K562 (cell line): ENCODE measurements around the gene STIM1. TPM values are rescaled to one million over a fixed set of nuclear protein-coding genes. Genes with fewer than 3 reads are reported as not detected.

ENCODE experiments used
- ADNP ChIP-seq: fragments of 200-800 bp; sonication (Bioruptor generic); IDR thresholded peaks from 2 replicates; pipeline ENCODE4 v1.6.1; 2016; ENCODE audit warnings: missing genetic modification characterization, missing compliant biosample characterization
- BHLHE40 ChIP-seq: IDR thresholded peaks from 2 replicates; pipeline ENCODE4 v1.6.1; 2011; ENCODE audit warnings: low read length, improper control_type of control experiment
- CREBBP ChIP-seq: IDR thresholded peaks from one replicate; pipeline ENCODE4 v1.6.1; 2012; ENCODE audit warnings: low read depth, mild to moderate bottlenecking, control low read depth, inconsistent platforms, low read length
- EHMT2 ChIP-seq: fragments of 450-650 bp; IDR thresholded peaks from 2 replicates; pipeline ENCODE4 v1.6.1; 2018; ENCODE audit warnings: antibody characterized with exemption
- ELF1 ChIP-seq: fragments of 200-800 bp; sonication (Bioruptor generic); IDR thresholded peaks from 2 replicates; pipeline ENCODE4 v1.6.1; 2016; ENCODE audit warnings: missing genetic modification characterization, missing compliant biosample characterization
- ERF ChIP-seq: fragments of 450-650 bp; formaldehyde crosslinking; IDR thresholded peaks from 2 replicates; pipeline ENCODE4 v1.4.0; 2020; ENCODE audit warnings: mild to moderate bottlenecking, mixed read lengths
- ESRRA ChIP-seq: fragments of 450-650 bp; IDR thresholded peaks from 2 replicates; pipeline ENCODE4 v1.6.1; 2014; ENCODE audit warnings: low read depth, mild to moderate bottlenecking, moderate library complexity, borderline replicate concordance
- HDAC2 ChIP-seq: fragments of 450-650 bp; IDR thresholded peaks from 2 replicates; pipeline ENCODE4 v1.6.1; 2016; ENCODE audit warnings: mild to moderate bottlenecking
- KDM1A ChIP-seq, 2 experiments: fragments of 450-650 bp; IDR thresholded peaks; 2 replicates each; pipeline ENCODE4 v1.6.1; 2016; ENCODE audit warnings: mild to moderate bottlenecking in 2 of 2
- MBD2 ChIP-seq: sonication (generic); IDR thresholded peaks from 2 replicates; pipeline ENCODE4 v1.6.1; 2016; ENCODE audit warnings: low read depth, borderline replicate concordance
- RFX7 ChIP-seq: fragments of 250-450 bp; sonication (Bioruptor Pico); IDR thresholded peaks from 2 replicates; pipeline ENCODE4 v1.5.1; 2021; ENCODE audit warnings: mild to moderate bottlenecking
- RNF219 ChIP-seq: fragments of 250-450 bp; sonication (Bioruptor Pico); IDR thresholded peaks from 2 replicates; pipeline ENCODE4 v1.5.0; 2022; ENCODE audit warnings: mild to moderate bottlenecking
- SP1 ChIP-seq: sonication (generic); formaldehyde crosslinking; IDR thresholded peaks from 2 replicates; pipeline ENCODE4 v1.8.1; 2022; ENCODE audit warnings: mild to moderate bottlenecking, missing genetic modification reagents
- TAF9B ChIP-seq: fragments of 450-650 bp; IDR thresholded peaks from 2 replicates; pipeline ENCODE4 v1.6.1; 2018; ENCODE audit warnings: mild to moderate bottlenecking; ENCODE audit not compliant: partially characterized antibody
- USF1 ChIP-seq: sonication (generic); formaldehyde crosslinking; IDR thresholded peaks from 2 replicates; pipeline ENCODE4 v1.9.0; 2022; ENCODE audit warnings: mild to moderate bottlenecking, missing genetic modification reagents
- ZNF274 ChIP-seq: IDR thresholded peaks from 2 replicates; pipeline ENCODE4 v1.6.1; 2011; ENCODE audit warnings: low read depth, mild to moderate bottlenecking, low read length, moderate library complexity, borderline replicate concordance
- ZNF445 ChIP-seq: fragments of 250-450 bp; sonication (Bioruptor Pico); IDR thresholded peaks from 2 replicates; pipeline ENCODE4 v1.4.0; 2020; ENCODE audit warnings: low read depth, mild to moderate bottlenecking, moderate library complexity
- ZNF507 ChIP-seq: conservative IDR thresholded peaks from 2 replicates; pipeline ENCODE4 v1.6.1; 2017; ENCODE audit warnings: missing genetic modification characterization, missing compliant biosample characterization
- ZNF57 ChIP-seq: fragments of 450-650 bp; formaldehyde crosslinking; IDR thresholded peaks from 2 replicates; pipeline ENCODE4 v1.4.0; 2020; ENCODE audit warnings: mild to moderate bottlenecking, moderate library complexity
- ZNF644 ChIP-seq: fragments of 200-800 bp; sonication (Bioruptor generic); IDR thresholded peaks from 2 replicates; pipeline ENCODE4 v1.6.1; 2016; ENCODE audit warnings: low read depth, missing genetic modification characterization, missing compliant biosample characterization
- ZNF699 ChIP-seq: fragments of 250-450 bp; sonication (Bioruptor Pico); IDR thresholded peaks from 2 replicates; pipeline ENCODE4 v1.8.0; 2021; ENCODE audit warnings: mild to moderate bottlenecking, moderate library complexity; ENCODE audit not compliant: insufficient replicate concordance
- polyA plus RNA-seq, 8 experiments: library from polyadenylated mRNA; depleted of rRNA in 4 of 8; stranded (reverse) in 5 of 8; unstranded in 3 of 8; fragments of >200 nt; fragmentation: Nextera tagmentation in 2 of 8; fragmentation: Illumina TruSeq in 1 of 8; extraction: Ambion mirVana in 2 of 8; extraction: Trizol in 1 of 8; gene quantifications; 2 replicates each; pipeline versions ENCODE4 v1.2.1 to v1.2.3, GENCODE V29; 2011 to 2014; ENCODE audit warnings: inconsistent platforms in 1 of 8, missing spikeins in 1 of 8
- total RNA-seq, 7 experiments: library from RNA; depleted of rRNA in 6 of 7; stranded (reverse); fragments of >200 nt in 6 of 7; fragmentation: Illumina TruSeq in 2 of 7; extraction: Trizol in 2 of 7; gene quantifications; 2 replicates each; pipeline versions ENCODE4 v1.2.1 to v1.2.3, GENCODE V29; 2011 to 2021; ENCODE audit warnings: low replicate concordance in 1 of 7
- TF ChIP-seq, protein P1 (sequence below): fragments of 250-450 bp; sonication (Bioruptor Pico); IDR thresholded peaks from 2 replicates; pipeline ENCODE4 v1.5.1; 2021; ENCODE audit warnings: mild to moderate bottlenecking
- TF ChIP-seq, protein P2 (sequence below), 3 experiments: IDR thresholded peaks in 2 of 3; conservative IDR thresholded peaks in 1 of 3; 2 replicates each; pipeline ENCODE4 v1.5.1; 2011 to 2012; ENCODE audit warnings: low read length in 3 of 3, mild to moderate bottlenecking in 3 of 3, control low read depth in 2 of 3, improper control_type of control experiment in 1 of 3, inconsistent platforms in 1 of 3, low read depth in 1 of 3, mixed read lengths in 1 of 3, moderate library complexity in 1 of 3; ENCODE audit not compliant: insufficient read depth in 2 of 3

The STIM1 gene
- total and polyA plus RNA-seq, 9 of the 15 experiments (the other 6 are each of a cell fraction or from before 2014, with no cell fraction given) = 7.7 to 50.5 (median 22.5) TPM

GRCh38 chr11:3808861-3809623 lies 46.4 kb upstream of the STIM1 start (continued):
- TF ChIP-seq CREBBP (no peak), ZNF644 (no peak), RNF219 (CRISPR knock-in tag) (no peak), ADNP (0 out of 2 replicates have a peak, but pooled peaks have one; percentile 47), BHLHE40 (no peak), ELF1 (tag) (no peak), TAF9B (no peak), EHMT2 (no peak), RFX7 (CRISPR knock-in tag) (no peak), ERF (CRISPR knock-in tag) (no peak), USF1 (peak; percentile 63), MBD2 (no peak), SP1 (CRISPR knock-in tag) (peak; percentile 65; the same call in 1 of the 2 replicates), KDM1A (IDR thresholded peaks at IDR 0.05) (peak in 1 of 2 experiments; percentile 75; a peak in 2 of 4 replicates), ZNF445 (CRISPR knock-in tag) (no peak), HDAC2 (peak; percentile 68; the same call in 1 of the 2 replicates), ZNF699 (CRISPR knock-in tag) (no peak), ZNF57 (CRISPR knock-in tag) (no peak), ZNF507 (tag) (no peak), ZNF274 (no peak), ESRRA (peak; percentile 35; the same call in 1 of the 2 replicates)
- TF ChIP-seq, protein P1, sequence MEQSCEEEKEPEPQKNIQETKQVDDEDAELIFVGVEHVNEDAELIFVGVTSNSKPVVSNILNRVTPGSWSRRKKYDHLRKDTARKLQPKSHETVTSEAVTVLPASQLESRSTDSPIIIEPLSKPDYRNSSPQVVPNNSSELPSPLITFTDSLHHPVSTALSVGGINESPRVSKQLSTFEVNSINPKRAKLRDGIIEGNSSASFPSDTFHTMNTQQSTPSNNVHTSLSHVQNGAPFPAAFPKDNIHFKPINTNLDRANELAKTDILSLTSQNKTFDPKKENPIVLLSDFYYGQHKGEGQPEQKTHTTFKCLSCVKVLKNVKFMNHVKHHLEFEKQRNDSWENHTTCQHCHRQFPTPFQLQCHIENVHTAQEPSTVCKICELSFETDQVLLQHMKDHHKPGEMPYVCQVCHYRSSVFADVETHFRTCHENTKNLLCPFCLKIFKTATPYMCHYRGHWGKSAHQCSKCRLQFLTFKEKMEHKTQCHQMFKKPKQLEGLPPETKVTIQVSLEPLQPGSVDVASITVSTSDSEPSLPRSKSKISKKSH = no peak
- TF ChIP-seq, protein P2, sequence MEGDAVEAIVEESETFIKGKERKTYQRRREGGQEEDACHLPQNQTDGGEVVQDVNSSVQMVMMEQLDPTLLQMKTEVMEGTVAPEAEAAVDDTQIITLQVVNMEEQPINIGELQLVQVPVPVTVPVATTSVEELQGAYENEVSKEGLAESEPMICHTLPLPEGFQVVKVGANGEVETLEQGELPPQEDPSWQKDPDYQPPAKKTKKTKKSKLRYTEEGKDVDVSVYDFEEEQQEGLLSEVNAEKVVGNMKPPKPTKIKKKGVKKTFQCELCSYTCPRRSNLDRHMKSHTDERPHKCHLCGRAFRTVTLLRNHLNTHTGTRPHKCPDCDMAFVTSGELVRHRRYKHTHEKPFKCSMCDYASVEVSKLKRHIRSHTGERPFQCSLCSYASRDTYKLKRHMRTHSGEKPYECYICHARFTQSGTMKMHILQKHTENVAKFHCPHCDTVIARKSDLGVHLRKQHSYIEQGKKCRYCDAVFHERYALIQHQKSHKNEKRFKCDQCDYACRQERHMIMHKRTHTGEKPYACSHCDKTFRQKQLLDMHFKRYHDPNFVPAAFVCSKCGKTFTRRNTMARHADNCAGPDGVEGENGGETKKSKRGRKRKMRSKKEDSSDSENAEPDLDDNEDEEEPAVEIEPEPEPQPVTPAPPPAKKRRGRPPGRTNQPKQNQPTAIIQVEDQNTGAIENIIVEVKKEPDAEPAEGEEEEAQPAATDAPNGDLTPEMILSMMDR (IDR thresholded peaks at IDR 0.05 in 2 of 3, conservative IDR thresholded peaks at IDR 0.05 in 1 of 3; ENCODE audit: insufficient read depth in 2 of 3, low read depth in 1 of 3, low read length in 3 of 3) = peak; percentile 52 to 71 (median 65)
